Measurements from ENCODE around the gene GALNTL6.
"Not testable (repeated sequence)": the region's sequence is repeated elsewhere in the genome, so short reads cannot be mapped to it uniquely, and the experiment has no call there.

The GALNTL6 gene

DNA sequence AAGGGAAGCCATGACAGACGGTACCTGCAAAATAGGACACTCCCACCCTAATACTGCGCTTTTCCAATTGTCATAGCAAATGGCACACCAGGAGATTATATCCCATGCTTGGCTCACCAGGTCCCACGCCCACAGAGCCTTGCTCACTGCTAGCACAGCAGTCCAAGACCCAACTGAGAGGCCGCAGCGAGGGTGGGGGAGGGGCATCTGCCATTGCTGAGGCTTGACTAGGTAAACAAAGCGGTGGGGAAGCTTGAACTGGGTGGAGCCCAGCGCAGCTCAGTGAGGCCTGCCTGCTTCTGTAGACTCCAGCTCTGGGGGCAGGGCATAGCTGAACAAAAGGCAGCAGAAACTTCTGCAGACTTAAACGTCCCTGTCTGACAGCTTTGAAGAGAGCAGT lies 1099.3 kb downstream of the GALNTL6 start:
- not testable (repeated sequence) for DNase-seq (ENCODE audit: low read depth in 1 of 2, low spot score in 1 of 2)

- not testable (repeated sequence) for DNase-seq (ENCODE audit: low read depth in 1 of 2, low spot score in 1 of 2)
These were observed 1104.2 kb downstream of the GALNTL6 start for GRCh38 chr4:172917403-172917802.

DNA sequence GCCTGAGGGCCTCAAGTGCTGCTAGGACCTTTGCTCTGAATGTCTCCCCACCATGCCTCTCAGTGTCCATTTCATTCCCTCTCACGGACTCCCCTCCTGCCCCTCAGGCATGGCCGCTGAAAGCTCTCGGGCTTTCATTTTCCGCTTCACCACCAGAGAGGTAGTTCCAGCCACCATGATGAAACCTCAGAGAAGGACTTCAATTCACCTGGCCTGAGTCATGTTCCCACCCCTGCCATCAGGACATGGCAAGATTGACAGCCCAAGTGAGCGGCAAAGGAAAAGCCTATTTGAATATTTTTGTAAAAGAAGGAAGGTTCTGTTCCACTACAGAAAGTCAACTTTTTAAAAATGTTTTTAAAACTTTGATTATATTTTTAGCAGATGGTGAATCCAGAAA lies 1106.1 kb downstream of the GALNTL6 start:
- no peak for DNase-seq (ENCODE audit: low read depth in 1 of 2, low spot score in 1 of 2)

GRCh38 chr4:172927096-172927814 lies 1114.1 kb downstream of the GALNTL6 start:
- no peak for DNase-seq (ENCODE audit: low read depth in 1 of 2, low spot score in 1 of 2)

- DNase-seq (ENCODE audit: low read depth in 1 of 2, low spot score in 1 of 2), result no peak
These were observed 1115.1 kb downstream of the GALNTL6 start for GRCh38 chr4:172928347-172928746.

GRCh38 chr4:172938072-172938829 lies 1125.0 kb downstream of the GALNTL6 start:
- DNase-seq (ENCODE audit: low read depth in 1 of 2, low spot score in 1 of 2), result no peak

- DNase-seq (ENCODE audit: low read depth in 1 of 2, low spot score in 1 of 2), result no peak
These were observed 1125.7 kb downstream of the GALNTL6 start for GRCh38 chr4:172938870-172939269.

GRCh38 chr4:172942840-172943239 lies 1129.6 kb downstream of the GALNTL6 start:
- no peak for DNase-seq (ENCODE audit: low read depth in 1 of 2, low spot score in 1 of 2)

DNA sequence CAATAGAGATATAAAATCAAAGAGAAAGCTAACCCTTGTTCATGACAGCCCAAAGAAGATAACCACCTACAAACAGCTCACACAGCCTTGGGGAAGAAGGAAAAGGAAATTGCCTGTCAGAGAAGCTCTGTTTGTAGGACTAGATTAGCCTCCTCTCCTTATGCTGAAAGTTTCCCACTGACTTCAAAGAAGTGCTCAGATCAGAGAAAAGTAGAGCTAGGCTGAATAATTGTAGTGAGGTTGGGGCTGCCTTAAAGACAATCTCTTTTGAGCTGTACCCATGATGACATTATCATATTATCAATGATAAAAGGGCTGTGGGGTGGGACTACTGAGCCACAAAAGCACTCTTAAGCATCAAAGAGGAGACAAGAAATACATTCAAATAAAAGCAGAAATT lies 1132.4 kb downstream of the GALNTL6 start:
- DNase-seq (ENCODE audit: low read depth in 1 of 2, low spot score in 1 of 2), result no peak

DNA sequence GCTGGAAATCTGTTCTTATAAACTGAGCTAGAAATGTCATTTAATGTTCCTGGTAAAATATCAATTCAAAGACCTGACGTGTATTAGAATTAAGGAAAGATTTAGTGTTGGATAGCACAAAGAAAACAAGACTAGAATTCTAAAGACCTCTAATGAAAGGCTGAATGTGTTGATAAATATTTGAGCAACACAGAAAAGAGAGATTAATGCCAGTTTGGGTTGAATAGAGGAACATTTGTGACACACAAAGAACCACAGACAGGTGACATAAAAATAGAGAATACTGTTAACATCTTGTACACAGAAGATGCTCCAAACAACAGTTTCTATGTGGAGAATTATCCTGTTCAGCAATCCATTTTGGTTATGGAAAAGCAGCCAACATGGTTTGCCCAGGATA lies 1133.3 kb downstream of the GALNTL6 start:
- DNase-seq (ENCODE audit: low read depth in 1 of 2, low spot score in 1 of 2), result no peak

DNA sequence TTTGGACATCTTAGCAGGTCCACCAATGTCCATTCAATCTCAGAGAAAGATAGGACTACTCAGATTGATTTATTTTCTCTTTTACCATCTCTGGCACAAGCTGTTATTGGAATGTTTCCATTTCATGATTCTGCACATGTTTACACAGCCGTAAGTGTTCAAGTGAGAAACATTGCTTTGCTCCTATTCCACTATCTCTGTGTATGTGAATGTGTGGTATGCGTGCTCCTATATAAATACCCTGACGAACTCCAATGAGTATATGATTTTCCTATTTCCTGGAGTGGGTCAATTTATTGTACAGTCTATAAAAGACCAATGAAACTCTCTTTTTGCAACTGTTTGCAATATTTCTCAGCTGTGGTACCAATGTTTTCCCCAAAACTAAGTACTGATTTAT lies 1134.4 kb downstream of the GALNTL6 start:
- DNase-seq (ENCODE audit: low read depth in 1 of 2, low spot score in 1 of 2), result no peak

DNA sequence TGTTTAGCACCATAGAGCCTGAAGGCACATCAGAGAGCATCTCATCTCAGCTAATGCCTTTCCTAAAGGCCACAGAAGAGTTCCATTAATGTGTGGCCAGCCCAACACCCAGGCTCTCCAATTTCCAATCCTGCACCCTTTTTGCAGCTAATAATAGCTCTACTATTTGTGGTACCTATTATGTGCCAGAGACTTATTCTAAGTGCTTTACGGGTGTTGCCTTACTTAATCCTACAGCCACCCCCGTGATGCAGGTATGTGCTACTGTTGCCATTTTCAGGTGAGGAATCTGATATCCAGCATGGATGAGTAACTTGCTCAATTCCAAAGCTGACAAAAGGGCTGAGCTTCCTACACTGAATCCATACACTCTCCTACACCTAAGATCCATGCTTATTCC lies 1137.8 kb downstream of the GALNTL6 start:
- DNase-seq (ENCODE audit: low read depth in 1 of 2, low spot score in 1 of 2), result no peak

DNA sequence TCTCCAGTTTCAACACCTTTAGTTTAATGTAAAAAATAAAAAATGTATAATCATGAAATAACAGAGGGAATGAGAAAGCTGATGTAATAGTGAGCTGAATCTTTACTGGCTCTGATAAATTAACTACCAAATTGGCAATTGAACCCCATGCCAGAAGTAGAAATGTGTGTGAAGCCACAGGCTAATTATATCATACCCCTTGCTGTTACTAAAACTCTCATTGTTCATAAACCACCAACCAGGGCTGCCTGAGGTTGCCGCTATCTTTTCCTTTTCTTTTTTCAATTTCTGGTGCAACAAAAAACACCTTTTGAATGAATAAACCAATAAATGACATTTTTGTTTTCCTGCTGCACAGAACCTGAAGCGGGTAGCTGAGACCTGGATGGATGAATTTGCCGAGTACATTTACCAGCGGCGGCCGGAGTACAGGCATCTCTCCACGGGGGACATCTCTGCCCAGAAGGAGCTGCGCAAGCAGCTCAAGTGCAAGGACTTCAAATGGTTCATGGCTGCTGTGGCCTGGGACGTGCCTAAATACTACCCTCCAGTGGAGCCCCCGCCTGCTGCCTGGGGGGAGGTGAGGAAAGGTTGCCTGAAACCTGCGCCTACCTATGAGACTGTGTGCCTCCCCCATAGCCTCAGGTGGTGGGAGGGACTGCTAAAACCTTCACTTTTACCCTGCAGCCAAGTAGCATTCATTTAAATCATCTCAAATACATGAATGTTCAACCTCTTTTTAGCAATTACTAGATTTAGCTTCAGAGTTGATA lies 1138.7 kb downstream of the GALNTL6 start:
- DNase-seq (ENCODE audit: low read depth in 1 of 2, low spot score in 1 of 2), result no peak

DNA sequence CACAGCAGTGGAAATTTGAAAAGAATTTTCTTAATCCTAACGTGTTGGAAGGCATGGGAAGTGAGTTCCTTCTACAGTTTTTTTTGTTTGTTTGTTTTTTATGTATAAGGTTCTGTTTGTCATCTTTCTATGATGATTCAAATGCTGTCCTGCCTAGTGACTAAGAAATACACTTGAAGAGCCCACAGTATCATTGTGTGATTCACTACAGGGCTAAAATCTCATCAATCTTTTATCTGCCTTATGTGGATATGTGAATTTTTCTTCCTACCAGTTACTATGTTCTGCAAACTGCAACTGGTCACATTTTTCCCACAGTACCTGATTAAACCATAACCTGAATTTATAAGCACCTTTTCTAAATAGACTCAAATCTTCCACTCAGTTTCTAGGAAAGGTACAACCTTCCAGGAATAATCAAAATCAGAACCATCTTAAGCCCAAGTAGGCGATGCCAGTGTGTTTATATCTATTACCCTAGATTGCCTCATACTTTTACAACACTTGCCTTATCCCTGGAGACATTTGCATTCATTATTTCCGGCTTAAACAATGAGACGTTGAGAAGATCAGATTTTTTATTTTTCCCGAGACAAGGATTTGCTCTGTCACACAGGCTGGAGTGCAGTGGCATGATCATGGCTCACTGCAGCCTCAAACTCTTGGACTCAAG lies 1140.8 kb downstream of the GALNTL6 start:
- no peak for DNase-seq (ENCODE audit: low read depth in 1 of 2, low spot score in 1 of 2)

DNA sequence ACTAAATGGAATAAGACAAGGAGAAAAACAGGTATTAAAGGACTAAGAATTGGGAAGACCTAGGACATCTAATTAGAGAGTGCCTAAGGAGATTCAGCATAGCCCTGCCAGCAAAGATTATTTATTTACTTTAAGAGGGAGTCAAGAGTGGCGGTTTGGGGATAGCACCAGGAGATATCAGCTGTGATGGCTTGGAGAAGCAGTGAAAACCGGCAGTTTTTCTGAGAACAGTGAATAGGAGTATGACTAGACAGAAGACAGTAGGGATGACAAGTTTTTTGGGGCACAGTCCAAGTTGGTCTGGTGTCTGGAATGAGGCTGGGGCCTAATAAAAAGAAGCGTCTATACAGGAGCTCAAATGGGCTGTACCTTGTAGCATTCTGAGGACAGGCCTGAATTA lies 1143.1 kb downstream of the GALNTL6 start:
- DNase-seq (ENCODE audit: low read depth in 1 of 2, low spot score in 1 of 2), result not testable (repeated sequence)

DNA sequence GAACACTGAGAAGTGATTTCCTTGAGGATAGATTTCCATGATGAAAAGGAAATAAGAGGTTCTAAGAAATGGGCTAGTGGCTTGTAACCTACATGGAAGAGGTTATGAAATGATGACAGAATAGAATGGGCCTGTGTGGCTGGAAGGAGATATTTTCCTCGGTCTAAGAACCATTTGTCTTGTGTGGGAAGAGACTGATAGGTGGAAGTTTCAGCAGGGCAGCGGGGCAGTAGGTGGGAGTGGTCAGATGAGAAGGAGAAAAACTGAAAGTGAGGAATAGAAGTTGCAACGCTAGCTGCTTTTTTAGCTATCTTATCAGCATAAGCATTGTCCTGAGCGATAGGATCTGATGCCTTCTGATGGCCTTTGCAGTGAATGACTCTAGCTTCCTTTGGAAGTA lies 1144.0 kb downstream of the GALNTL6 start:
- no peak for DNase-seq (ENCODE audit: low read depth in 1 of 2, low spot score in 1 of 2)

DNA sequence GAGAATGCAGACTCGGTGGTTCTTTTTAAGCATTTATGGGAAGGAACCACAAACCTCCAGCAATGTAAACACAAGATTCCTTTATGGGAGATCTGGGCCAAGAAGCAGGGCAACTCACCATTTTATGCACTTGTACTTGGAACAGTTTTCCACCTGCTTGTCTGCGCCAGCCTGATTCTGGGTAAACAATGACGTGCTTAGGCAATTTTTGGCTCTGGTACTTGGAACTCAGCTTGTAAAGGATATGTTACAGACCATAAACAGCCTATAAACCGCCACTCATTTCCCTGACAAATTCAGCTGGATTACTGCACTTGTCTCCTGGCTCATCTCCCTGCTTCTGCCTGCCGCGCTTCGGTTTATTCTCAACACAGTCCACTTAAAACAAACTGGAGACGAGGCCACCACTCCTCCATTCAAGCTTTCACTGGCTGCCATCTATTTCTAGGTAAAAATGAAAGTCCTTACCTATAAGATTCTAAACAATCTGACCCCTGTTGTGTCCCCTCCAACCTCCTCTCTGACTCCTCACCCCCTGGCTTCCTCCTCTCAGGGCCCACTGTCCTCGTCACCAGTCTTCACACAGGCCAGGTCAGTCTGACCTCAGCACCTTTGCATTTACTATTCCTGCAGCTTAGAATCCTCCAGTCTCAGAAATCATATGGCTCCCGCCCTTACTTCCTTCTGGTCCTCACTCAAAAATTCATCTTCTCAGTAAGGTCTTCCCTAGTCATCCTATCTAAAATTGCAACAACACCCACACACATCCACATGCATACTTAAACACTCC lies 1149.6 kb downstream of the GALNTL6 start:
- DNase-seq (ENCODE audit: low read depth in 1 of 2, low spot score in 1 of 2), result no peak

GRCh38 chr4:172963498-172964294 lies 1150.5 kb downstream of the GALNTL6 start:
- DNase-seq (ENCODE audit: low read depth in 1 of 2, low spot score in 1 of 2), result no peak

- not testable (repeated sequence) for DNase-seq (ENCODE audit: low read depth in 1 of 2, low spot score in 1 of 2)
These were observed 1157.0 kb downstream of the GALNTL6 start for GRCh38 chr4:172970189-172970588.

- no peak for DNase-seq (ENCODE audit: low read depth in 1 of 2, low spot score in 1 of 2)
These were observed 1161.4 kb downstream of the GALNTL6 start for GRCh38 chr4:172974586-172974985.
